Right cardiac atrium (tissue), 5 donors: ENCODE measurements around the gene CDC34. TPM values are rescaled to one million over a fixed set of nuclear protein-coding genes. Genes with fewer than 3 reads are reported as not detected.
A peak's percentile ranks its signal among the peaks of the same experiment; 100 is the strongest.

Experiments used
- ATAC-seq, 2 donors: fragments of 200-7000 bp; cut with Tn5 transposase; one replicate each; pipeline versions ENCODE4 v1.8.0 to v1.9.1; 2020; ENCODE audit warnings: moderate library complexity in 2 of 2, mild to moderate bottlenecking in 1 of 2
- DNase-seq, 3 donors: peaks; one replicate each; pipeline ENCODE4 v3.0.0-alpha.2; 2020
- H3K27ac ChIP-seq: one replicate; pipeline ENCODE4 v1.5.1; 2013; ENCODE audit warnings: mild to moderate bottlenecking, low read length, control low read depth, moderate library complexity
- H3K27me3 ChIP-seq: one replicate; pipeline ENCODE4 v1.6.1; 2013; ENCODE audit not compliant: control insufficient read depth, insufficient read depth
- H3K4me1 ChIP-seq: one replicate; pipeline ENCODE4 v1.6.1; 2013; ENCODE audit warnings: low read length; ENCODE audit not compliant: control insufficient read depth, insufficient read depth
- H3K4me3 ChIP-seq: one replicate; pipeline ENCODE4 v1.5.1; 2013; ENCODE audit warnings: low read length, control low read depth
- H3K9me3 ChIP-seq: one replicate; pipeline ENCODE4 v1.6.1; 2013; ENCODE audit warnings: low read length; ENCODE audit not compliant: control insufficient read depth
- WGBS: extraction: QIAGEN DNeasy Blood & Tissue Kit; methylation state at CpG from one replicate; pipeline ENCODE4 v1.1.7; 2013; 5-methylcytosine and 5-hydroxymethylcytosine counted together
- intact Hi-C, 4 donors: fragments of 100-400 bp; cut with DNase I; formaldehyde crosslinking; loops; one replicate each; pipeline versions ENCODE4 v1.11.0 to v1.14.0; 2022 to 2023
- polyA plus RNA-seq: library from polyadenylated mRNA; stranded (reverse); fragments of 200-250 nt; gene quantifications from one replicate; pipeline ENCODE4 v1.2.3, GENCODE V29; 2013
- total RNA-seq, 4 donors: library from RNA; stranded (reverse); fragmentation: NEBNext Ultra II Directional; extraction: Animal tissue kit (Norgen Biotek cat#: 25700); gene quantifications; one replicate each; pipeline ENCODE4 v1.2.1, GENCODE V29; 2021
- donor health status: healthy with polysubstance abuse.
- donor health status: DM: no; HTN: yes; CAD: no.
- donor health status: DM: no; HTN: no; CAD: no.
- donor health status: DM: no; HTN: yes; CAD: no; lungs with severe emphysema.
- donor health status: DM: yes; HTN: yes; CAD: no.

CDC34 gene
- total and polyA plus RNA-seq, 5 donors, result 66.8 to 95.8 (median 75.9) TPM

DNA sequence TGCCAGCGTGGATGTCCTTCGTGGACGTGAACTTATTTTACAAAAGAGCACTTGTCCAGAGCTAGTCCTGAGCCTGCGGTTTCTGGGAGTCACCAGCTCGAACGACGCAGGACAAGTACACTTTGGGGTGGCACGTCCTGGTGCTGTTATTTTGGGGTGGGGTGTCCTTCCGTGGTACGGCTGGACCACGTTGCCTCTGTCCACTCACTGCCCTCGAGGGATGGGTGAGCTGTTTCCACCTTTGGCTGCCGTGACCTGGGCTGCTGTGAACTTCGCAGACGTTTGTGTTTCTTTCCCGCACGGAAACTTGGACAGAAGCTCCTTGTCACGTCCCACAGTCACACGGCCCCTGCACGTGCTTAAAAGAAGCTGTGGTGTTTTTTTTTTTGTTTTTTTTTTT is 23.3 kb downstream of the CDC34 start:
- no peaks in the 10 kb centered on the region for H3K27me3 ChIP-seq
- H3K4me3 ChIP-seq, result no peak overlapping the region
- H3K9me3 ChIP-seq, result no peaks in the 10 kb centered on the region
- intact Hi-C loops, result no loop called here
- WGBS, result 67% methylated on average over 20 of the region's 20 CpGs
- peaks cover 6% of the 10 kb centered on the region for H3K4me1 ChIP-seq
- ATAC-seq (peak in 1 of 2 donors; percentile 17), DNase-seq (no peak)
- H3K27ac ChIP-seq, result no peak overlapping the region

DNA sequence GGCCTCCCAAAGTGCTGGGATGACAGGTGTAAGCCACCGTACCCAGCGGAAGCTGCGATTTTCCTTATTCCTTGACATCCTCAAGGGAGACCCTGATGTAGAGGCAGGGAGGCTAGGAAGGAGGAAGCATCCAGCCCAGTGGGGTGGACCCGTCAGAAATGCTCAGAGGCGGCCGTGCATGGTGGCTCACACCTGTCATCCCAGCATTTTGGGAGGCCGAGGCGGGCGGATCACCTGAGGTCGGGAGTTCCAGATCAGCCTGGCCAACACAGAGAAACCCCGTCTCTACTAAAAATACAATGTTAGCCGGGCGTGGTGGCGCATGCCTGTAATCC is 23.9 kb downstream of the CDC34 start:
- H3K9me3 ChIP-seq, result no peaks in the 10 kb centered on the region
- WGBS, result 85% methylated on average over 14 of the region's 14 CpGs
- DNase-seq (no peak), ATAC-seq (no peak)
- H3K4me3 ChIP-seq, result no peak overlapping the region
- H3K27ac ChIP-seq, result no peak overlapping the region
- intact Hi-C loops, result no loop called here
- no peaks in the 10 kb centered on the region for H3K27me3 ChIP-seq
- peaks cover 6% of the 10 kb centered on the region for H3K4me1 ChIP-seq

DNA sequence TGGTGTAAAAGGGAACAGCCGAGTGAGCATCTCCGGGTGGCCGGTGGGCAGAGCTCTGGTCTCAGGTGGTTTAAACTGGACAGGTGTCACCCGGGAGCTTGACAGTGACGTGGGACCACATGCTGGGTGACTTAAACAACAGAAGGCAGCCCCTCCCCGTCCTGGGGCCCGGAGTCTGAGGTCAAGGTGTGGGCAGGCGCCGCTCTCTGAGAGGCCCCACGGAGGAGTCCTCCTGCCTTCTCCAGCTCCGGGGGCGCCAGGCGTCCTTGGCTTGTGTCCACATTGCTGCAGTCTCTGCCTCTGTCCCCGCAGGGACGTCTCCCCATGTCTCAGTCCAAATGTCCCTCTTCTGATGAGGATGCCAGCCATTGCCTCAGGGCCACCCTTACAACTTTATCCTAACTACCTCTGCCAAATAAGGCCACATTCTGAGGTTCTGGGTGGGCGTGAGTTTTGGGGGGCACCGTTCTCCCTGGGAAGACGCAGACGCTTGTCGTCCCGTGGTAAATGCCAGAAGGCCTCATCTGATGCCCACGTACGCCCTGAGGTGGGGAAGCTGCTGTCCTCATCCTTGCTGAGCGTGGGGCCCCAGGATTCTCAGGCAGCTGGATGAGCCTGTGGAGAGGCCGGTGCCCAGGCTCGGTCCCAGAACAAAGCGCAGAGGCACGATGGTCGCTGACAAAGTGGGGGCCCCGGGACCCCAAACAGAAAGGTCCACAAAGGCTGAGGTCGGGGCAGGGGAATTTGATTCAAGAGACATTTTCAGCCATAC is 25.2 kb downstream of the CDC34 start:
- H3K27ac ChIP-seq, result peak overlapping the region; percentile 11
- no peaks in the 10 kb centered on the region for H3K9me3 ChIP-seq
- intact Hi-C loops, result no loop called here
- H3K4me1 ChIP-seq, result peaks cover 6% of the 10 kb centered on the region
- H3K27me3 ChIP-seq, result no peaks in the 10 kb centered on the region
- DNase-seq (peak in 2 of 3 donors; percentile 66), ATAC-seq (peak; percentile 5 to 29)
- H3K4me3 ChIP-seq, result no peak overlapping the region
- WGBS, result 80% methylated on average over 31 of the region's 31 CpGs

DNA sequence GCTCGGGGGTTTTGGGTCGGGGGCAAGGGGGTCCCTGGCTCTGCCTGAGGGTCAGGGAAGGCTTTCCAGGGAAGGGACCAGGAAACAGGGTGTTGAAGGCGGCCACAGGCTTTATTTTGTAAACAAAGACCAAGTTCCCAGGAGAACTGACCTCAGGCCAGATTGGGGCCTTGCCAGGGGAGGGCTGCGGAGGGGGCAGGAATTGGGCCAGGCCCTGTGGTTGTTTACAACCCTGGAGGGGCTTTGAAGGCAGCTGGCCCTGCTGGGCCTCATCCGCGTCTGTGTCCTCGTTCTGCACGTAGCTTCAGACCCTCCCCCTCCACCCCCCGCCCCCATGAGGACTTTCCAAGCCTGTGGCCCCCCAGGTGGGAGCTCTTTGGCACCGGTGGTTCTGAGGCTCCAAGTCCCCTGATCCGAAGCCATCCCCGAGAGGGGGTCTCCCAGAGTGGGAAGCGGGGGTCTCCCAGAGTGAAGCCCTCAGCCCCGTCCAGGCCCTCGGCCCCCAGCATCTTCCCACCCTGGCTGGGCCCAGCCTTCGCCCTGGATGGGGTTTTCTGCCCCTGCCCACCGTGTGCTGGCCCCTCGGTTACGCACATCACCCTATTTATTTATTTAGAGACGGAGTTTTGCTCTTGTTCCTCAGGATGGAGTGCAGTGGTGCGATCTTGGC is 27.3 kb downstream of the CDC34 start:
- H3K4me3 ChIP-seq, result no peak overlapping the region
- DNase-seq (peak in 2 of 3 donors; percentile 75 to 85), ATAC-seq (peak; percentile 10 to 25)
- H3K27ac ChIP-seq, result peak overlapping the region; percentile 18
- no peaks in the 10 kb centered on the region for H3K9me3 ChIP-seq
- intact Hi-C loops, result no loop called here
- WGBS, result 48% methylated on average over 21 of the region's 21 CpGs
- no peaks in the 10 kb centered on the region for H3K27me3 ChIP-seq
- H3K4me1 ChIP-seq, result peaks cover 6% of the 10 kb centered on the region

DNA sequence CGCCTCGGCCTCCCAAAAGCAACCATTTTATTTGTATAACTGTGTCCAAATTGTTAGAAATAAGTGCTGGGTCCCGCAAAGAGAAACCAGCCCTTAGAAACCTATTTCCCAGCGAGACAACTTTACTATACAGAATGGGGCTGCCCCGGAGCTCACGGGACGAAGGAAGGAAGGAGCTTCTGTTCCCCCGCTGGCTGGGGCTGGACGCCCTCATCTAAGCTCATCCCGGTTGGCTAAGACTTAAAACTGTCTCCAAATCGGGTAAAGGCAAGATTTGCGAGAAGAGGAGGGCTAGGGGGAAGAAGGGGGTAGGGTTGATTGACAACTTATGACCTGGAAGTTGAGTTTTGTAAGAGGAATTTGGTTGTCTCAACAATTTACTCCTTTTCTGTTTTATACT is 28.6 kb downstream of the CDC34 start:
- DNase-seq (no peak), ATAC-seq (no peak)
- Histone ChIP-seq H3K27ac (no peak overlapping the region), H3K4me3 (no peak overlapping the region), H3K4me1 (peaks cover 6% of the 10 kb centered on the region), H3K27me3 (no peaks in the 10 kb centered on the region), H3K9me3 (no peaks in the 10 kb centered on the region)
- WGBS, result 80% methylated on average over 12 of the region's 12 CpGs
- intact Hi-C loops, result no loop called here

DNA sequence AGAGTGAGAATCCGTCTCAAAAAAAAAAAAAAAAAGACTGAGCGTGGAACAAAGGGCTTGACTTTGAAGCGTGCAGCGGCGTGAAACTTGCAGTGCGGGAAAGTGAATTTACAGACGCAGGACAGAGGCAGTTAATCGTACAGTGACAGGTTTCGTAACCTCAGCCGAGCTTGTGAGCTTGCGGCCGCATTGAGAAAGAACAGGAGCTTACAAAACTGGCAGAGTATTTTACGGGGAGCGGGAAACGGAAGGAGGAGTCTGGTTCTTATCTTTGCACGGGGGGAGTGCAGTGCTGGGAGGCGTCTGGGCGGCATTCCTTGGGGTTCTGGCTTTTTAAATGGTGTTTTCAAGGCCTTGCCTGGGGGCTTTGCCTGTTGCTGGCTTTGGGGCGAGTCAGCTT is 34.8 kb downstream of the CDC34 start:
- H3K27me3 ChIP-seq, result no peaks in the 10 kb centered on the region
- DNase-seq, result peak; percentile 60 to 81 (median 63)
- no peaks in the 10 kb centered on the region for H3K9me3 ChIP-seq
- WGBS, result 31% methylated on average over 18 of the region's 19 CpGs
- intact Hi-C loops, result no loop called here
- no peak overlapping the region for H3K4me3 ChIP-seq
- peak; percentile 82 to 83 for ATAC-seq
- no peak overlapping the region for H3K27ac ChIP-seq
- no peaks in the 10 kb centered on the region for H3K4me1 ChIP-seq

DNA sequence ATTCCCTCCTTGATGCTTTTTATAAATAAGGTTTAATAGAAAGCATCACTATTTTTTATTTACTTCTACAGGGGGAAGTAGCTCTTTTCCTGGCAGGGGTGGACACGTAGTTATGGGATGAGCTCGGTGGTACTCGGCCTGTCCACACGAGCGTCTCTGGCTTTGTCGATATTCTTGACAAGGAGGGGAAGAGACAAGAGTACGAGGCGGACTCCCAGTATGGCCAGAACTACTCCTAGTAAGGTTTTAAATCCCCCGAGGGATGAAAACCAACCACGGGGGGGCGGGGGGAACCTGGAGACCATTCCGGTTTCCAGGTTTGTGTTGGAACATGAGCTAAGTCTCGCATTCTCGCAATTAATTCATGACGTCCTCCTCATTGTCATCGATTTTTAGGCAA is 35.3 kb downstream of the CDC34 start:
- no peak for ATAC-seq
- Histone ChIP-seq H3K9me3 (no peaks in the 10 kb centered on the region), H3K4me3 (no peak overlapping the region), H3K27me3 (no peaks in the 10 kb centered on the region), H3K27ac (no peak overlapping the region), H3K4me1 (no peaks in the 10 kb centered on the region)
- DNase-seq, result no peak
- 56% methylated on average over 16 of the region's 16 CpGs for WGBS
- intact Hi-C loops, result no loop called here

DNA sequence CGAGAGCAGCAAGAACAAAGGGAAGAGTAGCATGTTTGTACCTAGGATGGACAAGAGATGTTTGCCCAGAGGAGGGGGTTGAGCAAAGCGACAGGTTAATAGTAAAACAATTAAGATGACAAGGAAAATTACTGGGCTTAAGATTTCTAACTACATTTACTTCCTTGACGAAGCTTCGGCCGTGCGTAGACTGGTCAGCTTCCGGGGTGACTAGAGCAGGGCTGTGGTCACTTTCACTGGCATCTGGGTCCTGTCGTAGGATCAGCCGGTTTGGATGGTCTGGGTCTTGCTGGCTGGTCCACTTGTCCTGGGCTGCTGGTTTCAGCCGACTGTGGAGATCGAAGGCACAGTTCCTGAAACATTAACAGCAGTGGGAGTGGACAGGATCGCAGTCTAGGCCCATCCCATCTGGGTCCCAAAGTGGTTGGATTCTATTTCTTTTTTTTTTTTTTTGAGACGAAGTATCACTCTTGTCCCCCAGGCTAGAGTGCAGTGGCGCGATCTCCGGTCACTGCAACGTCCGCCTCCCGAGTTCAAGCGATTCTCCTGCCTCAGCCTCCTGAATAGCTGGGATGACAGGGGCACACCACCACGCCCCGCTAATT is 35.8 kb downstream of the CDC34 start:
- H3K9me3 ChIP-seq, result no peaks in the 10 kb centered on the region
- intact Hi-C loops, result no loop called here
- H3K4me3 ChIP-seq, result no peak overlapping the region
- no peaks in the 10 kb centered on the region for H3K4me1 ChIP-seq
- no peak for ATAC-seq
- 93% methylated on average over 22 of the region's 22 CpGs for WGBS
- no peaks in the 10 kb centered on the region for H3K27me3 ChIP-seq
- no peak overlapping the region for H3K27ac ChIP-seq
- DNase-seq, result peak in 1 of 3 donors; percentile 40

DNA sequence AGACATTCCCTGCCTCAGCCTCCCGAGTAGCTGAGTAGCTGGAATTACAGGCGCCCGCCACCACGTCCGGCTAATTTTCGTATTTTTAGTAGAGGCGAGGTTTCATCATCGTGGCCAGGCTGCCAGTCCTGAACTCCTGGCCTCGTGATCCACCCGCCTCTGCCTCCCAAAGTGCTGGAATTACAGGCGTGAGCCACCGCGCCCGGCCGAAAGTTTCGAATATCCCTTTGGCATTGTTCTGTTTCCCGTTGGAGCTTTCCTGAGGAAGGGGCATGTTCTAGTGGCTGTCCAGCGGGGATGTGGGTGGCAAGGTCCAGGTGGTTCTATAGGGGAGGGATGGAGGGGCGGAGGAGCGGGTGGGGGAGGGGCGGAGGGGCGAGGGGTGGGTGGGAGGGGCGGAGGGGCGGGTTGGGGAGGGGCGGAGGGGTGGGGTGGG is 38.7 kb downstream of the CDC34 start:
- H3K27ac ChIP-seq, result no peak overlapping the region
- no peak overlapping the region for H3K4me3 ChIP-seq
- H3K4me1 ChIP-seq, result peaks cover 2% of the 10 kb centered on the region
- WGBS, result 69% methylated on average over 19 of the region's 25 CpGs
- intact Hi-C loops, result loop anchor here in 2 of 4 donors (5.0 kb wide), 1 partner anchor 38 kb away; the partner anchor contains the start of gene CDC34 (in 2 of the 2)
- no peaks in the 10 kb centered on the region for H3K27me3 ChIP-seq
- DNase-seq, result no peak
- ATAC-seq, result no peak
- no peaks in the 10 kb centered on the region for H3K9me3 ChIP-seq

DNA sequence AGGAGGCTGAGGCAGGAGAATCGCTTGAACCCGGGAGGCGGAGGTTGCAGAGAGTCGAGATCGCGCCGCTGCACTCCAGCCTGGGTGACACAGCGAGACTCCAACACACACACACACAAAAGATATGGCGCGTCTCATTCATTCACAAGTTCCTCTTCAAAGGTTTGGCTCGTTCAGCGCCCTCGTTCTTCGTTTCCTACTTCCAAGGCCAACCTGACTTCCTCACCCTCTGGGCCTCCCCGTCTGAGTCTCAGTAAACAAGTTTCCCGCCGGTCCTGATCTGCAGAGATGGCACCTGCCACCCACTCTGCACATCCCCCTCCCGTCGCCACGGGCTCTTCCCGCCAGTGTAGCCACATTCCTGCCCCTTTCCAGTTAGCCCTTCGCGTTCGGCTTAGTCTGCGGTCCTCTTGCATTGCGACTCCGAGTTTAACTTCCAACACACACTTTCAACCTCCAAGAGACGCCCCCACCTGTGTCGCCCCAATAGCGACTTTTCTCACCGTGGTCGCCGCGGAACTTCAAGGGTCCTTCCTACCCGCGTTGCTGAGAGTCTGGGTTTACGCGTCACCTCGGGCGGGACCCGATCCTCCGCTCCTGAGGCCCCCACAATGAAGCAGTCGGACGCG is 39.5 kb downstream of the CDC34 start:
- 6% methylated on average over 45 of the region's 45 CpGs for WGBS
- H3K9me3 ChIP-seq, result no peaks in the 10 kb centered on the region
- no peaks in the 10 kb centered on the region for H3K27me3 ChIP-seq
- peak in 1 of 3 donors; percentile 67 for DNase-seq
- no peak for ATAC-seq
- peak overlapping the region; percentile 13 for H3K27ac ChIP-seq
- intact Hi-C loops, result loop anchor here in 2 of 4 donors (5.0 kb wide), 1 partner anchor 39 kb away; the partner anchor contains the start of gene CDC34 (in 2 of the 2)
- peaks cover 2% of the 10 kb centered on the region for H3K4me1 ChIP-seq
- peak overlapping the region; percentile 64 for H3K4me3 ChIP-seq
